ENCODE measurements around the gene CD1D.
"Not testable (repeated sequence)": the region's sequence is repeated elsewhere in the genome, so short reads cannot be mapped to it uniquely, and the experiment has no call there.

CD1D gene

DNA sequence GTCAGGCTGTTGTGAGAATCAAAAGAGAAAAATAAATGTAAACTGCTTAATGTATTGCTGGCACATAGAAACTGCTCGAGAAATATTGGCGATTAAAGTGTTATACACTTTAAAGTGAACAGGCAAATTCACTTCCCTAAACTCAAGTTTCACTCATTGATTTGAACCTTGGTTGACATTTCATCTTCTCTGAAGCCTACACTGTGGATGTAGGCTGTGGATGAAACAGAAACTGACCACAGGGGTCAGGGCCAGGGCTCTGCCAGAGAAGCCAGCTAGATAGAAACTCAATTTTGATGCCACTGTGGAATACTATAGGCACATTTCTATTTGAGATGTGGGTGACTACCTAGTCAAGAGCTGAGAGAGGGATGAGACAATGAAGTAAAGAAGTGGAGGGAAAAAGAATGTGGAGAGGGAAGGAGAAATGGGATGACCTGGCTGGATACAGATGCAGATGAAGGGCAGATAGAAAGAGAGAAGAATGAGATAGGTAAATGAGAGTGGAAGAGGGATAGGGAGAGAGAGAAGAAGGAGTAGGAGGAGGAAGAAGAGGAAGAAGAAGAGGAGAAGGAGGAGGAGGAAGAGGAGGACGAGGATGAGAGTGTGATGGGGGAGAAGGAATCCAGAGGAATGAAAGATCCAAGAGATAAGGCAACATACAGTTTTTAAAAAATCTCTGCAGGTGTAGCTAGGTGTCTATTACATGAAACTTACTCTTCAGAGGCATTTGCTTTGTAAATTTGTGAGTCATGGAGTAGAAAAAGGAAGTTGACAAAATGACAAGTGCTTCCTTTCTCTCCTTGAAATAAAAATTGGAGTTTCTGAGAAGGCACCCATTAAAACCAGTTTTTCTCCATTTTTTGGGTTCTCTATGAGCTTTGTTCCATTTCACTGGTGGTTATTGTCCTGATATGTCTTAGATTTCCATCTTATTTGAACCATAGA is 17.4 kb upstream of the CD1D start:
- TF ChIP-seq, protein P1, sequence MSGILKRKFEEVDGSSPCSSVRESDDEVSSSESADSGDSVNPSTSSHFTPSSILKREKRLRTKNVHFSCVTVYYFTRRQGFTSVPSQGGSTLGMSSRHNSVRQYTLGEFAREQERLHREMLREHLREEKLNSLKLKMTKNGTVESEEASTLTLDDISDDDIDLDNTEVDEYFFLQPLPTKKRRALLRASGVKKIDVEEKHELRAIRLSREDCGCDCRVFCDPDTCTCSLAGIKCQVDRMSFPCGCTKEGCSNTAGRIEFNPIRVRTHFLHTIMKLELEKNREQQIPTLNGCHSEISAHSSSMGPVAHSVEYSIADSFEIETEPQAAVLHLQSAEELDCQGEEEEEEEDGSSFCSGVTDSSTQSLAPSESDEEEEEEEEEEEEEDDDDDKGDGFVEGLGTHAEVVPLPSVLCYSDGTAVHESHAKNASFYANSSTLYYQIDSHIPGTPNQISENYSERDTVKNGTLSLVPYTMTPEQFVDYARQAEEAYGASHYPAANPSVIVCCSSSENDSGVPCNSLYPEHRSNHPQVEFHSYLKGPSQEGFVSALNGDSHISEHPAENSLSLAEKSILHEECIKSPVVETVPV (CRISPR knock-in tag; IDR thresholded peaks at IDR 0.05): no peak
- TF ChIP-seq ZFP3 (CRISPR knock-in tag; IDR thresholded peaks at IDR 0.05): no peak
- TF ChIP-seq ESRRG (CRISPR knock-in tag; IDR thresholded peaks at IDR 0.05): no peak
- no peak for TF ChIP-seq ZNF70 (CRISPR knock-in tag; IDR thresholded peaks at IDR 0.05)
- TF ChIP-seq, protein P2, sequence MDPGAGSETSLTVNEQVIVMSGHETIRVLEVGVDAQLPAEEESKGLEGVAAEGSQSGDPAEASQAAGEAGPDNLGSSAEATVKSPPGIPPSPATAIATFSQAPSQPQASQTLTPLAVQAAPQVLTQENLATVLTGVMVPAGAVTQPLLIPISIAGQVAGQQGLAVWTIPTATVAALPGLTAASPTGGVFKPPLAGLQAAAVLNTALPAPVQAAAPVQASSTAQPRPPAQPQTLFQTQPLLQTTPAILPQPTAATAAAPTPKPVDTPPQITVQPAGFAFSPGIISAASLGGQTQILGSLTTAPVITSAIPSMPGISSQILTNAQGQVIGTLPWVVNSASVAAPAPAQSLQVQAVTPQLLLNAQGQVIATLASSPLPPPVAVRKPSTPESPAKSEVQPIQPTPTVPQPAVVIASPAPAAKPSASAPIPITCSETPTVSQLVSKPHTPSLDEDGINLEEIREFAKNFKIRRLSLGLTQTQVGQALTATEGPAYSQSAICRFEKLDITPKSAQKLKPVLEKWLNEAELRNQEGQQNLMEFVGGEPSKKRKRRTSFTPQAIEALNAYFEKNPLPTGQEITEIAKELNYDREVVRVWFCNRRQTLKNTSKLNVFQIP (CRISPR knock-in tag; IDR thresholded peaks at IDR 0.05; ENCODE audit: borderline replicate concordance, low read depth): no peak
- no peak for TF ChIP-seq OSR1 (CRISPR knock-in tag; IDR thresholded peaks at IDR 0.05)
- no peak for TF ChIP-seq ARNTL (CRISPR knock-in tag; IDR thresholded peaks at IDR 0.05; ENCODE audit: borderline replicate concordance, low read depth)
- TF ChIP-seq ZNF8 (CRISPR knock-in tag; IDR thresholded peaks at IDR 0.05): no peak
- TF ChIP-seq, protein P3, sequence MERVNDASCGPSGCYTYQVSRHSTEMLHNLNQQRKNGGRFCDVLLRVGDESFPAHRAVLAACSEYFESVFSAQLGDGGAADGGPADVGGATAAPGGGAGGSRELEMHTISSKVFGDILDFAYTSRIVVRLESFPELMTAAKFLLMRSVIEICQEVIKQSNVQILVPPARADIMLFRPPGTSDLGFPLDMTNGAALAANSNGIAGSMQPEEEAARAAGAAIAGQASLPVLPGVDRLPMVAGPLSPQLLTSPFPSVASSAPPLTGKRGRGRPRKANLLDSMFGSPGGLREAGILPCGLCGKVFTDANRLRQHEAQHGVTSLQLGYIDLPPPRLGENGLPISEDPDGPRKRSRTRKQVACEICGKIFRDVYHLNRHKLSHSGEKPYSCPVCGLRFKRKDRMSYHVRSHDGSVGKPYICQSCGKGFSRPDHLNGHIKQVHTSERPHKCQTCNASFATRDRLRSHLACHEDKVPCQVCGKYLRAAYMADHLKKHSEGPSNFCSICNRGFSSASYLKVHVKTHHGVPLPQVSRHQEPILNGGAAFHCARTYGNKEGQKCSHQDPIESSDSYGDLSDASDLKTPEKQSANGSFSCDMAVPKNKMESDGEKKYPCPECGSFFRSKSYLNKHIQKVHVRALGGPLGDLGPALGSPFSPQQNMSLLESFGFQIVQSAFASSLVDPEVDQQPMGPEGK (CRISPR knock-in tag; IDR thresholded peaks at IDR 0.05; ENCODE audit: borderline replicate concordance): no peak
- no peak for ATAC-seq

DNA sequence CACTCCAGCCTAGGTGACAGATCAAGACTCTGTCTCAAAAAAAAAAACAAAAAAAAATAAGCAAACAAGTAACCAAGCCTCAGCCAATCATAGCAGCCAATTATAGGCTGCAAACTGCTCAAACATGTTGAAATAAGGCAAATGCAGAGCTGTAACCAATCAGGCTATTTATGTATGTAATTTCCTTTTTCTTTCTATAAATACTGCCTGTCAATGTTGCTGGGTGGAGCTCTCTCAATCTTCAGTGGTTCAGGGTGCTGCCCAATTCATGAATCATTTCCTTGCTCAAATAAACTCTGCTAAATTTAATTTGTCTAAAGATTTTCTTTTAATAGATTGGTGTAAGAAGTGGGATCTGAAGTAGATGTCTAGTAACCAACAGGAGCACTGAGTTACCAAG is 11.6 kb upstream of the CD1D start:
- no peak for ATAC-seq
- TF ChIP-seq, protein P4, sequence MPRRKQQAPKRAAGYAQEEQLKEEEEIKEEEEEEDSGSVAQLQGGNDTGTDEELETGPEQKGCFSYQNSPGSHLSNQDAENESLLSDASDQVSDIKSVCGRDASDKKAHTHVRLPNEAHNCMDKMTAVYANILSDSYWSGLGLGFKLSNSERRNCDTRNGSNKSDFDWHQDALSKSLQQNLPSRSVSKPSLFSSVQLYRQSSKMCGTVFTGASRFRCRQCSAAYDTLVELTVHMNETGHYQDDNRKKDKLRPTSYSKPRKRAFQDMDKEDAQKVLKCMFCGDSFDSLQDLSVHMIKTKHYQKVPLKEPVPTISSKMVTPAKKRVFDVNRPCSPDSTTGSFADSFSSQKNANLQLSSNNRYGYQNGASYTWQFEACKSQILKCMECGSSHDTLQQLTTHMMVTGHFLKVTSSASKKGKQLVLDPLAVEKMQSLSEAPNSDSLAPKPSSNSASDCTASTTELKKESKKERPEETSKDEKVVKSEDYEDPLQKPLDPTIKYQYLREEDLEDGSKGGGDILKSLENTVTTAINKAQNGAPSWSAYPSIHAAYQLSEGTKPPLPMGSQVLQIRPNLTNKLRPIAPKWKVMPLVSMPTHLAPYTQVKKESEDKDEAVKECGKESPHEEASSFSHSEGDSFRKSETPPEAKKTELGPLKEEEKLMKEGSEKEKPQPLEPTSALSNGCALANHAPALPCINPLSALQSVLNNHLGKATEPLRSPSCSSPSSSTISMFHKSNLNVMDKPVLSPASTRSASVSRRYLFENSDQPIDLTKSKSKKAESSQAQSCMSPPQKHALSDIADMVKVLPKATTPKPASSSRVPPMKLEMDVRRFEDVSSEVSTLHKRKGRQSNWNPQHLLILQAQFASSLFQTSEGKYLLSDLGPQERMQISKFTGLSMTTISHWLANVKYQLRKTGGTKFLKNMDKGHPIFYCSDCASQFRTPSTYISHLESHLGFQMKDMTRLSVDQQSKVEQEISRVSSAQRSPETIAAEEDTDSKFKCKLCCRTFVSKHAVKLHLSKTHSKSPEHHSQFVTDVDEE (CRISPR knock-in tag; IDR thresholded peaks at IDR 0.05): no peak
- TF ChIP-seq, protein P3 (CRISPR knock-in tag; IDR thresholded peaks at IDR 0.05; ENCODE audit: borderline replicate concordance): no peak
- TF ChIP-seq PPARA (CRISPR knock-in tag; IDR thresholded peaks at IDR 0.05; ENCODE audit: borderline replicate concordance) (no peak), RARB (CRISPR knock-in tag; IDR thresholded peaks at IDR 0.05) (no peak), GLIS3 (CRISPR knock-in tag; IDR thresholded peaks at IDR 0.05) (no peak), OSR1 (CRISPR knock-in tag; IDR thresholded peaks at IDR 0.05) (no peak), TCF4 (CRISPR knock-in tag; IDR thresholded peaks at IDR 0.05; ENCODE audit: borderline replicate concordance) (no peak), ZNF565 (CRISPR knock-in tag; conservative IDR thresholded peaks at IDR 0.05; ENCODE audit: low read depth) (no peak), SNAI2 (CRISPR knock-in tag; IDR thresholded peaks at IDR 0.05) (no peak), ISL1 (CRISPR knock-in tag; IDR thresholded peaks at IDR 0.05) (no peak), ZNF8 (CRISPR knock-in tag; IDR thresholded peaks at IDR 0.05) (no peak), CSDC2 (CRISPR knock-in tag; IDR thresholded peaks at IDR 0.05) (no peak), ZNF70 (CRISPR knock-in tag; IDR thresholded peaks at IDR 0.05) (no peak)
- TF ChIP-seq, protein P5, sequence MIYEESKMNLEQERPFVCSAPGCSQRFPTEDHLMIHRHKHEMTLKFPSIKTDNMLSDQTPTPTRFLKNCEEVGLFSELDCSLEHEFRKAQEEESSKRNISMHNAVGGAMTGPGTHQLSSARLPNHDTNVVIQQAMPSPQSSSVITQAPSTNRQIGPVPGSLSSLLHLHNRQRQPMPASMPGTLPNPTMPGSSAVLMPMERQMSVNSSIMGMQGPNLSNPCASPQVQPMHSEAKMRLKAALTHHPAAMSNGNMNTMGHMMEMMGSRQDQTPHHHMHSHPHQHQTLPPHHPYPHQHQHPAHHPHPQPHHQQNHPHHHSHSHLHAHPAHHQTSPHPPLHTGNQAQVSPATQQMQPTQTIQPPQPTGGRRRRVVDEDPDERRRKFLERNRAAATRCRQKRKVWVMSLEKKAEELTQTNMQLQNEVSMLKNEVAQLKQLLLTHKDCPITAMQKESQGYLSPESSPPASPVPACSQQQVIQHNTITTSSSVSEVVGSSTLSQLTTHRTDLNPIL (CRISPR knock-in tag; IDR thresholded peaks at IDR 0.05; ENCODE audit: low read depth): no peak
- TF ChIP-seq, protein P2 (CRISPR knock-in tag; IDR thresholded peaks at IDR 0.05; ENCODE audit: borderline replicate concordance, low read depth): no peak

DNA sequence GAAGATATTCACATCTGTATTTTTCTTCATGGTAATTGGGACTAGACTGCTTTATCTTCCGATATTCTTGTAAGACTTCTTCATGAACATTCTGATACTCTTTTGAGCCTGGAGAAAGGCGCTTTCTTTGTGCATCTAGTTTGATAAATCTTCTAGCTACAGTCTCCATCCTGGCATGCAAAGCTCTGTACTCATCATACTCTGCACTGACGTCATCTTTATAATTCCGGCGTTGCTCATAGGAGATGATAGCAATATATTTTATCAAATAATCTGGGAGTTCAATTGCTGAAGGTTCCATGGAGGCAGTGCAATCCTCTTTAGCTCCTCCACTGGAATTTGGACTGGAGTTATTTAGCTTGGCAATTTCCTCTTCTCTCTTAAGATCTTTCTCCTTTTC is 4.8 kb upstream of the CD1D start:
- not testable (repeated sequence) for ATAC-seq

Measured in SK-N-SH treated with all-trans-retinoic acid at 6 μM for 48 hours (cell line).